GM23338 (cell line): ENCODE measurements around the gene ZNF792. TPM values are rescaled to one million over a fixed set of nuclear protein-coding genes. Genes with fewer than 3 reads are reported as not detected.

Source experiments
- ATAC-seq: fragments of 200-7000 bp; cut with Tn5 transposase; 3 replicates; pipeline ENCODE4 v1.9.1; 2020
- DNase-seq: peaks from one replicate; pipeline ENCODE4 v3.0.0-alpha.2; 2015; ENCODE audit warnings: low spot score
- H2AFZ ChIP-seq: fragments of 200-600 bp; sonication (generic); 2 replicates; pipeline ENCODE4 v1.8.0; 2016; ENCODE audit warnings: antibody characterized with exemption, mild to moderate bottlenecking, moderate library complexity
- H3F3A ChIP-seq: fragments of 200-600 bp; sonication (generic); replicated peaks from 2 replicates; pipeline ENCODE4 v1.8.0; 2017; ENCODE audit warnings: antibody characterized with exemption, mixed run types, low read depth
- H3K27ac ChIP-seq: fragments of 200-600 bp; sonication (generic); 2 replicates; pipeline ENCODE4 v1.6.1; 2016; ENCODE audit warnings: low read depth
- H3K27me3 ChIP-seq: fragments of 200-600 bp; sonication (generic); 2 replicates; pipeline ENCODE4 v1.8.0; 2016; ENCODE audit warnings: mild to moderate bottlenecking, mixed run types, moderate library complexity; ENCODE audit not compliant: insufficient read depth
- H3K36me3 ChIP-seq: fragments of 200-600 bp; sonication (generic); 2 replicates; pipeline ENCODE4 v1.8.0; 2016; ENCODE audit warnings: mild to moderate bottlenecking; ENCODE audit not compliant: insufficient read depth
- H3K4me1 ChIP-seq: fragments of 200-600 bp; sonication (generic); 2 replicates; pipeline ENCODE4 v1.8.0; 2016; ENCODE audit warnings: mild to moderate bottlenecking, moderate library complexity; ENCODE audit not compliant: insufficient read depth
- H3K4me2 ChIP-seq: fragments of 200-600 bp; sonication (generic); 2 replicates; pipeline ENCODE4 v1.7.1; 2017; ENCODE audit warnings: mixed run types
- H3K4me3 ChIP-seq: fragments of 200-600 bp; sonication (generic); 2 replicates; pipeline ENCODE4 v1.6.1; 2016; ENCODE audit warnings: mixed run types
- H3K79me2 ChIP-seq: fragments of 200-600 bp; sonication (generic); replicated peaks from 2 replicates; pipeline ENCODE4 v1.8.0; 2017; ENCODE audit warnings: mild to moderate bottlenecking; ENCODE audit not compliant: insufficient read depth
- H3K9me2 ChIP-seq: fragments of 200-600 bp; sonication (generic); 2 replicates; pipeline ENCODE4 v1.8.0; 2017; ENCODE audit not compliant: insufficient read depth
- H4K20me1 ChIP-seq: fragments of 200-600 bp; sonication (generic); replicated peaks from 2 replicates; pipeline ENCODE4 v1.8.0; 2017; ENCODE audit warnings: mild to moderate bottlenecking; ENCODE audit not compliant: insufficient read depth
- H3K27ac Mint-ChIP-seq: 2 replicates; pipeline ENCODE4 v1.8.0; 2020; ENCODE audit warnings: inconsistent platforms, mild to moderate bottlenecking, moderate library complexity, mixed read lengths
- H3K27me3 Mint-ChIP-seq: 3 replicates; pipeline ENCODE4 v1.8.0; 2022; ENCODE audit warnings: low read depth, mild to moderate bottlenecking, moderate library complexity, mixed read lengths, inconsistent platforms; ENCODE audit not compliant: insufficient read depth, poor library complexity
- H3K36me3 Mint-ChIP-seq: 3 replicates; pipeline ENCODE4 v1.8.0; 2021; ENCODE audit warnings: low read depth, mild to moderate bottlenecking, inconsistent platforms, moderate library complexity, mixed read lengths
- H3K4me1 Mint-ChIP-seq: 3 replicates; pipeline ENCODE4 v1.8.0; 2020; ENCODE audit warnings: mild to moderate bottlenecking, inconsistent platforms, mixed read lengths
- H3K4me3 Mint-ChIP-seq: 3 replicates; pipeline ENCODE4 v1.8.0; 2021; ENCODE audit warnings: moderate library complexity, mild to moderate bottlenecking, inconsistent platforms, mixed read lengths
- H3K9me3 Mint-ChIP-seq: 3 replicates; pipeline ENCODE4 v1.8.0; 2020; ENCODE audit warnings: moderate library complexity, mild to moderate bottlenecking, inconsistent platforms, mixed read lengths
- CREB1 ChIP-seq: fragments of 250-450 bp; sonication (Bioruptor Pico); IDR thresholded peaks from 2 replicates; pipeline ENCODE4 v1.5.0; 2020; ENCODE audit warnings: low read depth, mild to moderate bottlenecking, moderate library complexity
- EZH2 ChIP-seq: fragments of 200-600 bp; sonication (generic); IDR thresholded peaks from one replicate; pipeline ENCODE4 v1.8.0; 2017; ENCODE audit warnings: antibody characterized with exemption, mild to moderate bottlenecking, low read depth; ENCODE audit not compliant: unreplicated experiment
- NANOG ChIP-seq: IDR thresholded peaks from 2 replicates; pipeline ENCODE4 v1.6.1; 2016; ENCODE audit warnings: antibody characterized with exemption, borderline replicate concordance
- STAT1 ChIP-seq: IDR thresholded peaks from one replicate; pipeline ENCODE4 v1.6.1; 2016; ENCODE audit warnings: antibody characterized with exemption; ENCODE audit not compliant: unreplicated experiment
- ZNF331 ChIP-seq: fragments of 250-450 bp; sonication (Bioruptor Pico); IDR thresholded peaks from 2 replicates; pipeline ENCODE4 v1.5.0; 2020; ENCODE audit warnings: low read depth, mild to moderate bottlenecking, moderate library complexity
- ZNF462 ChIP-seq: fragments of 250-450 bp; sonication (Bioruptor Pico); IDR thresholded peaks from 2 replicates; pipeline ENCODE4 v1.5.0; 2020; ENCODE audit warnings: mild to moderate bottlenecking, moderate library complexity
- polyA plus RNA-seq: library from polyadenylated mRNA; unstranded; fragments of >200 nt; fragmentation: Nextera tagmentation; extraction: Ambion mirVana; gene quantifications from 2 replicates; pipeline ENCODE4 v1.2.1, GENCODE V29; 2016
- total RNA-seq: library from RNA; depleted of rRNA; stranded (reverse); fragments of >200 nt; shearing (Covaris generic); gene quantifications from 2 replicates; pipeline ENCODE4 v1.2.3, GENCODE V29; 2014

The ZNF792 gene
- total and polyA plus RNA-seq, 2 experiments from 2014 or later: 1.3 to 12.8 TPM

GRCh38 chr19:34989298-34989697, 25.3 kb upstream of the ZNF792 start:
- H4K20me1 ChIP-seq: no peaks in the 10 kb centered on the region
- H3K4me1 Mint-ChIP-seq: peaks cover 15% of the 10 kb centered on the region
- H3K4me3 Mint-ChIP-seq: no peak overlapping the region
- DNase-seq (no peak), ATAC-seq (no peak)
- no peak overlapping the region for H3K27ac ChIP-seq
- H3K36me3 ChIP-seq: no peaks in the 10 kb centered on the region
- no peaks in the 10 kb centered on the region for H3K27me3 ChIP-seq
- H3K36me3 Mint-ChIP-seq: peaks cover 4% of the 10 kb centered on the region; the same call in 2 of the 3 replicates
- H3K27me3 Mint-ChIP-seq: peaks cover 4% of the 10 kb centered on the region
- no peak overlapping the region for H3K27ac Mint-ChIP-seq
- H2AFZ ChIP-seq: no peak overlapping the region
- no peak for TF ChIP-seq ZNF331 (CRISPR knock-in tag)
- TF ChIP-seq EZH2: no peak
- TF ChIP-seq ZNF462 (CRISPR knock-in tag): no peak
- TF ChIP-seq NANOG: no peak
- TF ChIP-seq STAT1: no peak
- no peak for TF ChIP-seq CREB1 (CRISPR knock-in tag)
- peaks cover 14% of the 10 kb centered on the region for H3K9me3 Mint-ChIP-seq
- no peaks in the 10 kb centered on the region for H3K79me2 ChIP-seq
- no peaks in the 10 kb centered on the region for H3F3A ChIP-seq
- no peaks in the 10 kb centered on the region for H3K9me2 ChIP-seq
- peaks cover 6% of the 10 kb centered on the region; the same call in 1 of the 2 replicates for H3K4me1 ChIP-seq
- no peak overlapping the region for H3K4me3 ChIP-seq
- H3K4me2 ChIP-seq: no peak overlapping the region

GRCh38 chr19:34988119-34988518, 24.1 kb upstream of the ZNF792 start:
- DNase-seq: no peak
- peaks cover 6% of the 10 kb centered on the region; the same call in 1 of the 2 replicates for H3K4me1 ChIP-seq
- Mint-ChIP-seq H3K4me3 (no peak overlapping the region), H3K36me3 (peaks cover 7% of the 10 kb centered on the region; the same call in 2 of the 3 replicates), H3K27me3 (peaks cover 4% of the 10 kb centered on the region), H3K27ac (no peak overlapping the region), H3K9me3 (peaks cover 15% of the 10 kb centered on the region; the same call in 2 of the 3 replicates), H3K4me1 (peaks cover 9% of the 10 kb centered on the region)
- H3K36me3 ChIP-seq: 0 out of 2 replicates have a peak, but pooled peaks cover 3% of the 10 kb centered on the region
- H3K4me3 ChIP-seq: no peak overlapping the region
- H3K27ac ChIP-seq: no peak overlapping the region
- no peak overlapping the region for H3K4me2 ChIP-seq
- no peaks in the 10 kb centered on the region for H3K27me3 ChIP-seq
- H3K79me2 ChIP-seq: no peaks in the 10 kb centered on the region
- ATAC-seq: no peak
- H4K20me1 ChIP-seq: no peaks in the 10 kb centered on the region
- H3K9me2 ChIP-seq: no peaks in the 10 kb centered on the region
- no peak overlapping the region for H2AFZ ChIP-seq
- H3F3A ChIP-seq: no peaks in the 10 kb centered on the region
- TF ChIP-seq NANOG: no peak
- TF ChIP-seq ZNF462 (CRISPR knock-in tag): no peak
